Right lobe of liver (tissue), 6 donors: ENCODE measurements around the gene CPA3. TPM values are rescaled to one million over a fixed set of nuclear protein-coding genes. Genes with fewer than 3 reads are reported as not detected.

Experiments used
- ATAC-seq, 4 donors: fragments of 200-7000 bp; cut with Tn5 transposase; one replicate each; pipeline ENCODE4 v1.9.1; 2020; ENCODE audit warnings: mild to moderate bottlenecking in 4 of 4, moderate library complexity in 4 of 4
- DNase-seq, 3 donors: peaks; one replicate each; pipeline ENCODE4 v3.0.0-alpha.2; 2020
- H3K27ac ChIP-seq, 3 donors: fragments of 200-600 bp; one replicate each; pipeline ENCODE4 v1.8.0; 2022
- H3K27me3 ChIP-seq, 2 donors: fragments of 200-600 bp; one replicate each; pipeline ENCODE4 v1.8.0; 2022
- H3K36me3 ChIP-seq, 4 donors: fragments of 200-600 bp; sonication (generic) in 1 of 4; one replicate each; pipeline versions ENCODE4 v1.5.1 to v1.8.0; 2017 to 2022; ENCODE audit warnings: control low read depth in 1 of 4
- H3K4me1 ChIP-seq, 4 donors: fragments of 200-600 bp; sonication (generic) in 1 of 4; one replicate each; pipeline versions ENCODE4 v1.5.1 to v1.8.0; 2017 to 2022; ENCODE audit warnings: control low read depth in 1 of 4
- H3K4me3 ChIP-seq, 3 donors: fragments of 200-600 bp; one replicate each; pipeline ENCODE4 v1.8.0; 2022
- H3K9me3 ChIP-seq, 4 donors: fragments of 200-600 bp; sonication (generic) in 1 of 4; one replicate each; pipeline versions ENCODE4 v1.5.1 to v1.8.0; 2017 to 2022; ENCODE audit warnings: control low read depth in 1 of 4
- CTCF ChIP-seq, 4 donors: fragments of 200-600 bp in 3 of 4; fragments of 450-650 bp in 1 of 4; IDR thresholded peaks; one replicate each; pipeline versions ENCODE4 v1.5.1 to v1.8.0; 2016 to 2022; ENCODE audit warnings: antibody characterized with exemption in 4 of 4, mild to moderate bottlenecking in 2 of 4
- POLR2A ChIP-seq: fragments of 450-650 bp; IDR thresholded peaks from one replicate; pipeline ENCODE4 v1.6.1; 2017; ENCODE audit warnings: antibody characterized with exemption, mild to moderate bottlenecking
- WGBS: methylation state at CpG from one replicate; pipeline ENCODE4 v1.1.6; 2018; ENCODE audit warnings: low coverage, low lambda C conversion rate; ENCODE audit not compliant: insufficient coverage; ENCODE audit errors: missing lambda C conversion rate; 5-methylcytosine and 5-hydroxymethylcytosine counted together
- intact Hi-C, 2 donors: fragments of 100-400 bp; cut with DNase I; formaldehyde crosslinking; loops; one replicate each; pipeline versions ENCODE4 v1.11.2 to v1.14.1; 2022
- total RNA-seq, 6 experiments: library from RNA; depleted of rRNA in 2 of 6; stranded (reverse); fragments of >200 nt in 2 of 6; fragmentation: NEBNext Ultra II Directional in 3 of 6; extraction: Animal tissue kit (Norgen Biotek cat#: 25700) in 3 of 6; gene quantifications; one replicate each; pipeline versions ENCODE4 v1.1.0 to v1.2.4, GENCODE V29; 2016 to 2023
- donor health status: DM: no; HTN: yes; CAD: no.
- donor health status: DM: no; HTN: no; CAD: no.
- donor health status: DM: no; HTN: no; CAD: no.
- donor health status: DM: no; HTN: yes; CAD: no.
- donor health status: DM: no; HTN: yes; CAD: no.

The CPA3 gene
- total RNA-seq, 6 experiments from 2014 or later, result 0.12 to 0.27 (median 0.22) TPM; not detected in 1

- intact Hi-C loops, result no loop called here
- TF ChIP-seq CTCF (IDR thresholded peaks at IDR 0.05) (no peak), POLR2A (no peak)
- no peak for DNase-seq
- WGBS, result 62% methylated on average over 9 of the region's 10 CpGs
- H3K4me3 ChIP-seq, result no peak overlapping the region
- H3K27ac ChIP-seq, result no peak overlapping the region
- no peak for ATAC-seq
- no peaks in the 10 kb centered on the region for H3K36me3 ChIP-seq
- no peaks in the 10 kb centered on the region for H3K27me3 ChIP-seq
- H3K9me3 ChIP-seq, result no peaks in the 10 kb centered on the region
- no peaks in the 10 kb centered on the region for H3K4me1 ChIP-seq
Measured at GRCh38 chr3:148937467-148938255, 72.6 kb downstream of the CPA3 start.

- Histone ChIP-seq H3K27me3 (no peaks in the 10 kb centered on the region), H3K27ac (no peak overlapping the region), H3K4me1 (no peaks in the 10 kb centered on the region), H3K4me3 (no peak overlapping the region), H3K9me3 (no peaks in the 10 kb centered on the region), H3K36me3 (no peaks in the 10 kb centered on the region)
- intact Hi-C loops, result no loop called here
- WGBS, result 63% methylated on average over 2 of the region's 2 CpGs
- ATAC-seq, result no peak
- DNase-seq, result no peak
- TF ChIP-seq POLR2A, result no peak
Measured at GRCh38 chr3:148938306-148938705, 73.2 kb downstream of the CPA3 start.

GRCh38 chr3:148938936-148939335 lies 73.8 kb downstream of the CPA3 start:
- Histone ChIP-seq H3K9me3 (no peaks in the 10 kb centered on the region), H3K27me3 (no peaks in the 10 kb centered on the region), H3K4me1 (no peaks in the 10 kb centered on the region), H3K4me3 (no peak overlapping the region), H3K27ac (no peak overlapping the region), H3K36me3 (no peaks in the 10 kb centered on the region)
- DNase-seq (no peak), ATAC-seq (no peak)
- intact Hi-C loops, result no loop called here
- TF ChIP-seq CTCF (IDR thresholded peaks at IDR 0.05) (no peak), POLR2A (no peak)
- 71% methylated on average over 7 of the region's 7 CpGs for WGBS

- H3K4me1 ChIP-seq, result no peaks in the 10 kb centered on the region
- no peaks in the 10 kb centered on the region for H3K9me3 ChIP-seq
- TF ChIP-seq POLR2A (no peak), CTCF (IDR thresholded peaks at IDR 0.05) (no peak)
- ATAC-seq, result no peak
- no peak overlapping the region for H3K4me3 ChIP-seq
- intact Hi-C loops, result loop anchor here in 1 of 2 donors (5.0 kb wide), 1 partner anchor 79 kb away; no protein-coding TSS in a partner anchor
- H3K27ac ChIP-seq, result no peak overlapping the region
- no peaks in the 10 kb centered on the region for H3K27me3 ChIP-seq
- 75% methylated on average over 3 of the region's 3 CpGs for WGBS
- H3K36me3 ChIP-seq, result no peaks in the 10 kb centered on the region
- no peak for DNase-seq
Measured at GRCh38 chr3:148940983-148941382, 75.9 kb downstream of the CPA3 start.

- H3K27me3 ChIP-seq, result no peaks in the 10 kb centered on the region
- intact Hi-C loops, result loop anchor here in 1 of 2 donors (5.0 kb wide), 1 partner anchor 81 kb away; no protein-coding TSS in a partner anchor
- TF ChIP-seq POLR2A, result no peak
- TF ChIP-seq CTCF (IDR thresholded peaks at IDR 0.05), result peak; percentile 75 to 88 (median 78)
- no peak overlapping the region for H3K27ac ChIP-seq
- ATAC-seq (peak; percentile 94 to 98 (median 96)), DNase-seq (no peak)
- no peaks in the 10 kb centered on the region for H3K4me1 ChIP-seq
- WGBS, result 16% methylated on average over 2 of the region's 2 CpGs
- H3K9me3 ChIP-seq, result no peaks in the 10 kb centered on the region
- H3K4me3 ChIP-seq, result no peak overlapping the region
- no peaks in the 10 kb centered on the region for H3K36me3 ChIP-seq
Measured at GRCh38 chr3:148943506-148944205, 78.6 kb downstream of the CPA3 start.
